T-helper 2 cell treated with Interferon-gamma antibody and Interleukin-4, amounts not matched to agents 5 μg/mL and 100 μg/mL, for 36 hours (primary cell): ENCODE measurements around the gene TP53INP2.
"Not testable (repeated sequence)": the region's sequence is repeated elsewhere in the genome, so short reads cannot be mapped to it uniquely, and the experiment has no call there.

Experiments
- DNase-seq: peaks from one replicate; pipeline ENCODE4 v3.0.0; 2021; ENCODE audit warnings: low spot score
- H3K27ac Mint-ChIP-seq: one replicate; pipeline ENCODE4 v1.8.0; 2021; ENCODE audit warnings: mild to moderate bottlenecking, mixed read lengths
- H3K27me3 Mint-ChIP-seq: one replicate; pipeline ENCODE4 v1.8.0; 2021; ENCODE audit warnings: low read depth, mixed read lengths
- H3K36me3 Mint-ChIP-seq: one replicate; pipeline ENCODE4 v1.8.0; 2021; ENCODE audit warnings: low read depth, mixed read lengths
- H3K4me1 Mint-ChIP-seq: one replicate; pipeline ENCODE4 v1.8.0; 2021; ENCODE audit warnings: low read depth, mixed read lengths
- H3K4me3 Mint-ChIP-seq: one replicate; pipeline ENCODE4 v1.8.0; 2022; ENCODE audit warnings: mild to moderate bottlenecking, moderate library complexity, mixed read lengths
- H3K9me3 Mint-ChIP-seq: one replicate; pipeline ENCODE4 v1.8.0; 2021; ENCODE audit warnings: mixed read lengths

Gene TP53INP2

DNA sequence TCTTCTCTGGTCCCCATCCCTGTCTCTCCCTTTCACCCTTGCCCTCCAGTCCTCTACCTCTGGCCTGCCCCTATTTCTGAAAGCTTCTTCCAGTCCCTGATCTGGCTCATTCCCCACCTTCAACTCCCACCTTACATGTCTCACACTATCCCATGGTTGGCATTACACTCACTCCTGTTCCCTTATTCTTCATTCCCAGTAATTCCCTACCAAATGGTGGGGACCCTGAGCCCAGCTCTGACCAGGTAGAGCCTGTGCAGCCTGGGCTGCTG lies 6.4 kb downstream of the TP53INP2 start:
- H3K4me3 Mint-ChIP-seq = peak overlapping the region; percentile 85
- no peaks in the 10 kb centered on the region for H3K9me3 Mint-ChIP-seq
- peaks cover 24% of the 10 kb centered on the region for H3K4me1 Mint-ChIP-seq
- DNase-seq = no peak
- H3K27ac Mint-ChIP-seq = peak overlapping the region; percentile 75
- H3K36me3 Mint-ChIP-seq = peaks cover 15% of the 10 kb centered on the region
- H3K27me3 Mint-ChIP-seq = peaks cover 7% of the 10 kb centered on the region

DNA sequence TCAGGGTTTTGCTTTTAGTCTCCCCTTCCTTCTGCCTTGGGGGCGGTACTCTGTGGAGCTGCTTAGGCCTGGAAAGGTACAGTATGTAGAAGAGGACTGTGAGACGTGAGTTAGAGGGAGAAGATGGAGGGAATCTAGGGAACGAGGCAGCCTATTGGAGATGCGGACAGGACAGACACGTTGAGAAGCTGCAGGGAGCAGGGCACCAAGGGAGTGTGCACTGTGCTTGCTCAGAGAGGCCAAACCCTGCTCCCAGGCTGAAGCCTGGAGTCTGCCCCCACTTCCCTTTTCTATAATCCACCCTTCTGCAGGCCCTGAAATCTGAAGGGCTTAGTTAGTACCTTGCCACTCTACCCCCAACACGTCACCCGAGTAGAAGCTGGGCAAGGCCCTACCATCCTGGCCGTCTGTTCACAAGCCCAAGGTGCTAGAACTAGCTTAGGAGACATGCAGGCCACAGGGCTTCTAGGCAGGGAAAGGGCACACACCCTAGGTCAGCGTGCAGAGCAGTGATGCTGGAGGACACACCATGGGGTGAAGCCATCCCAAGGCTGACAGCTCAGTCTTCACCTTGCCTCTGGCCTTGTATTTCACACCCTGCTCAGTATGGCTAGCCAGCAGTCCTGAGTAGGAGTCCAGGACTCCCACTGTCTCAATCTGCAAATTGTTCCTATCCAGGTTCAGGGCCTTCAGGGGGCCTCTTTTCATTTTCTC lies 6.9 kb downstream of the TP53INP2 start:
- Mint-ChIP-seq H3K36me3 (peaks cover 15% of the 10 kb centered on the region), H3K27ac (peak overlapping the region; percentile 75), H3K4me1 (peaks cover 21% of the 10 kb centered on the region), H3K27me3 (peaks cover 7% of the 10 kb centered on the region), H3K4me3 (peak overlapping the region; percentile 85), H3K9me3 (no peaks in the 10 kb centered on the region)
- DNase-seq = no peak

DNA sequence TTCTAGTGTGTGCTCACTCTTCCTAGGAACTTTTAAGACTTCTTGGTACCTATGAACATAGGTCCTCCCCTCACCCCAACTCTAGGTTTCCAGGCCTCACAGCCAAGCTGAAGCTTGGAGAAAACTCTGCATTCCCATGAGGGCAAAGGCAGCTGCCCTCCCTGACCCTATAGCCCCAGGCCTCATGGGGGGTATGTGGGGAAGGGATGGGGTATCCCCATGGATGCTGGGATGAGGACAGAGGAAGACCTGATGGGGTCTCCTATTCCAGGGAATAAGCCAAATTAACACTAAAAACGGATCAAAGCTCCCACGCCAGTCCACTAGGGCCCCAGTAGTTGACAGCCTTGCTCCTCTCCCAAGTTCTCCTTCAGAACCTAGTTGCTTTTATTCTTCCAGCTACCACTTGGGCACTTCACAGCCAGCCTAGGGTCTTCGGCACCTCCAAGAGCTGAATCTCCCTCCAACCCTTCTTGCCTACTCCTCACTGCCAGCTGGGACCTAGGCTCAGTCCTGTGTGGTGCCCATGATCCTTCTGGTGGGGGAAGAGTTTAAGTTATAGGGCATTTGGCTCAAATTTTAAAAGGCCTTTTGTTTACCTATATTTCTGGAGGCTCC lies 7.8 kb downstream of the TP53INP2 start:
- Mint-ChIP-seq H3K27ac (no peak overlapping the region), H3K4me1 (peaks cover 15% of the 10 kb centered on the region), H3K4me3 (no peak overlapping the region), H3K27me3 (peaks cover 7% of the 10 kb centered on the region), H3K9me3 (no peaks in the 10 kb centered on the region), H3K36me3 (peaks cover 15% of the 10 kb centered on the region)
- DNase-seq = no peak

DNA sequence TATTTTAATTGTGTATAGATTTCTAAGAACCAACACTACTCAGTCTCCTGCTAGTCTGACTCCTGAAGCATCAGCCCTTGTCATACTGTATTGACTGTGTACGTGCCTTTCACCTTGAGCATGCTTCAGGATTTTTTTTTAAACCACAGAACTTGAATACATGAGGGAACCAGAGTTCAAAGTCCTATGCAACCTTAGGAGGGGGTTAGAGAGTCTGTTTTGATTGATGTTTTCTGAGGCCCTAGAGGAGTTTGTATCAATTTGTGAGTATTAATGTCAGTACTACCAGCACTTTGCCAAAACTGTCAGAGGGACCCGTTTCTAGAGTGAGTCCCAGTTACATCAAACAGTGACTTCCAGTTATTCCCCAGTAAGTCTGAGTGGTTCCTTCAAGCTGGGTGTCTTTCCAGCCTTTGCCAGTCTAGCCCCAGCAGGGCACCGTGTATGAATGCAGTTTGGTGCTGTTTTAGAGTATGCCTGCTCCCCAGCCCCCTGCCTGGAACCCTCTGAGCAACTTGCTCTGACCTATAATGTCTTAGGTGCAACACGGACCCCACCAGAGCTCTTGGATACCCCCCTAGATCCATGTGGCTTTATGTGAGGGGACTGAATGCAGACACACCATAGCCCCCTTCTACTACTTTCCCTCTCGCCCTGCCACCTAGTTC lies 8.5 kb downstream of the TP53INP2 start:
- no peaks in the 10 kb centered on the region for H3K9me3 Mint-ChIP-seq
- H3K36me3 Mint-ChIP-seq = peaks cover 18% of the 10 kb centered on the region
- H3K27ac Mint-ChIP-seq = no peak overlapping the region
- H3K27me3 Mint-ChIP-seq = peaks cover 7% of the 10 kb centered on the region
- peaks cover 15% of the 10 kb centered on the region for H3K4me1 Mint-ChIP-seq
- no peak for DNase-seq
- H3K4me3 Mint-ChIP-seq = no peak overlapping the region

DNA sequence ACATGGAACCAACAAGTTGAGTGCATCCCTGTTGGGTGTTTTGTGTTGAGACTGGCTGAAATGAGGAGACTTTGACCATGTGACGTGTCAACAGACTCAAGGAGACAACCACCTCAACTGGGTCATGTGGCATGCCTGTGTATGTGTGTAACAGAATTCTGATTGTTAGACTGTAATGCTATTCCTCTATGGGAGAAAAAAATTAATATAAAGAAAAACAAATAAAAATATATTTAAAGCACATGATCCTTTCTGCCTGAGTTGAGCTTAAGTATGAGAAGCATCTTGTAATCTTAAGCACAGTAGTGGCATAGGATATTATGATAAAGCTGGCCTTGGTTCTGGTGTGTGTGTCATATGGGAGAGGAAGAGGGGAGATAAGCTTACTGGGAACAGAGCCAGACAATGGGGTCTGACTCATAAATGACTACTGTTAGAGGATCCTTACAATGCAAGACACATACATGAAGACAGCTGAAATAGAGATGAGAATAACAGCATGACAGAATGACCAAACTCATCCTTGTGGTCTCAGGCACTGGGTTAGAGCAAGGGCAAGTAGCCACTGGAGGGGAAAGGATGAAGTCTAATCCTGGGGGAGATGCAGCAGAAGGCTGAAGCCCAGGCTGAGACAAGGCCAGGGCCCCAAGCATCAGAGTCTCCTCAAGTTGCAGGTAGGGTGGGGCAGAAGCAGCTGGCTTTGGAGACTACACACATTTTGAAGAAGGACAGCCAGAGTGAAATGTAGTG lies 9.2 kb downstream of the TP53INP2 start:
- no peaks in the 10 kb centered on the region for H3K9me3 Mint-ChIP-seq
- H3K27me3 Mint-ChIP-seq = peaks cover 7% of the 10 kb centered on the region
- H3K36me3 Mint-ChIP-seq = peaks cover 21% of the 10 kb centered on the region
- no peak overlapping the region for H3K4me3 Mint-ChIP-seq
- no peak for DNase-seq
- peaks cover 13% of the 10 kb centered on the region for H3K4me1 Mint-ChIP-seq
- H3K27ac Mint-ChIP-seq = no peak overlapping the region

DNA sequence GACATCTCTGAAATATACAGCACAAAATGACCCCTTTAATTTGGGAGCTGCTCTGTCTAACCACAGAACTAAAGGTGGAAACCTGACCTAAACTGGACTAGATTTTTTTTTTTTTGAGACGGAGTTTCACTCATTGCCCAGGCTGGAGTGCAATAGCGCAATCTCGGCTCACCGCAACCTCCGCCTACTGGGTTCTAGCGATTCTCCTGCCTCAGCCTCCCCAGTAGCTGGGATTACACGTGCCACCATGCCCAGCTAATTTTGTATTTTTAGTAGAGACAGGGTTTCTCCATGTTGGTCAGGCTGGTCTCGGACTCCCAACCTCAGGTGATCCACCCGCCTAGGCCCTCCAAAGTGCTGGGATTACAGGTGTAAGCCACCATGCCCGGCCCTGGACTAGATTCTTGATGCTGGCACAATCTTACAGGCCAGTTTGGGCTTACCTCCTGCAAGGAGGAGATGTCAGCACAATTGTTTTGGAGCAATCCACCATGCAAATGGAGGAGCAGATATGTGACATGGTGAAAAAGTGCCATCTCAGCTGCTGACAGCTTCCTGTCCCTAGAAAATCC lies 9.9 kb downstream of the TP53INP2 start:
- not testable (repeated sequence) for H3K9me3 Mint-ChIP-seq, DNase-seq, H3K27ac Mint-ChIP-seq, H3K4me3 Mint-ChIP-seq, H3K4me1 Mint-ChIP-seq, H3K27me3 Mint-ChIP-seq
- H3K36me3 Mint-ChIP-seq = peaks cover 21% of the 10 kb centered on the region

DNA sequence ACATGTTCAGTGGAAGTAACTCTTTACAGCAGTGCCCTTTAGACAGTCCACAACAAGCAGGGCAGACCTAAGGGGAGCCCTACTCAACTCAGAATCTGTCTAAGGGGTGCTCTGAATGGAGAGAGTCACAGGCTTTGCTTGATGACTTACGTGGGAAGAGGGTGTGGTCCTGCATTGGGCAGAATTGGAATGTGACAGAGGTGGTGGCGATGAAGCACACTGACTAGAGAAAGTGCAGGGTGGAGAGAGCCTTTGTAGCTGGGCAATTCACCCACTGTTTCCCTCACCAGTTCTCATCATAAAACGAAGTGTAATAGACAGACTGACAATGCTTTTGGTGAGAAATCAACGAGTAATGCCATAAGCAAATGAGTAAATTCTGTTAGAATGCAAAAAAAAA lies 11.2 kb downstream of the TP53INP2 start:
- peaks cover 4% of the 10 kb centered on the region for H3K27me3 Mint-ChIP-seq
- no peak for DNase-seq
- H3K27ac Mint-ChIP-seq = no peak overlapping the region
- no peaks in the 10 kb centered on the region for H3K9me3 Mint-ChIP-seq
- H3K4me3 Mint-ChIP-seq = no peak overlapping the region
- peaks cover 23% of the 10 kb centered on the region for H3K36me3 Mint-ChIP-seq
- peaks cover 17% of the 10 kb centered on the region for H3K4me1 Mint-ChIP-seq

DNA sequence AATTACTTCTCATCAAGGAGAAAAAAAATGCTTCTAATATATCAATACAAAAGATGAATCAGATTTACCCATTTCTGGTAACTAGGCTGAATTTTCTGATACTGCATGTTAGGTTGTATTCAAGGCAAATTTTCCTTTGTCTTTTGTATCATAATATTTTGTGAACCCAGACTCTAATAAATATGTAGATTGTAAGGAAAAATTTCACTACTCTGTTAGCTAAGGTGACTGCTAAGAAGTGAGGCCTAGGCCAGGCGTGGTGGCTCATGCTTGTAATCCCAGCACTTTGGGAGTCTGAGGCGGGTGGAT lies 12.7 kb downstream of the TP53INP2 start:
- Mint-ChIP-seq H3K4me3 (no peak overlapping the region), H3K27me3 (no peaks in the 10 kb centered on the region), H3K27ac (no peak overlapping the region), H3K36me3 (peaks cover 26% of the 10 kb centered on the region), H3K9me3 (no peaks in the 10 kb centered on the region), H3K4me1 (peaks cover 15% of the 10 kb centered on the region)
- no peak for DNase-seq

DNA sequence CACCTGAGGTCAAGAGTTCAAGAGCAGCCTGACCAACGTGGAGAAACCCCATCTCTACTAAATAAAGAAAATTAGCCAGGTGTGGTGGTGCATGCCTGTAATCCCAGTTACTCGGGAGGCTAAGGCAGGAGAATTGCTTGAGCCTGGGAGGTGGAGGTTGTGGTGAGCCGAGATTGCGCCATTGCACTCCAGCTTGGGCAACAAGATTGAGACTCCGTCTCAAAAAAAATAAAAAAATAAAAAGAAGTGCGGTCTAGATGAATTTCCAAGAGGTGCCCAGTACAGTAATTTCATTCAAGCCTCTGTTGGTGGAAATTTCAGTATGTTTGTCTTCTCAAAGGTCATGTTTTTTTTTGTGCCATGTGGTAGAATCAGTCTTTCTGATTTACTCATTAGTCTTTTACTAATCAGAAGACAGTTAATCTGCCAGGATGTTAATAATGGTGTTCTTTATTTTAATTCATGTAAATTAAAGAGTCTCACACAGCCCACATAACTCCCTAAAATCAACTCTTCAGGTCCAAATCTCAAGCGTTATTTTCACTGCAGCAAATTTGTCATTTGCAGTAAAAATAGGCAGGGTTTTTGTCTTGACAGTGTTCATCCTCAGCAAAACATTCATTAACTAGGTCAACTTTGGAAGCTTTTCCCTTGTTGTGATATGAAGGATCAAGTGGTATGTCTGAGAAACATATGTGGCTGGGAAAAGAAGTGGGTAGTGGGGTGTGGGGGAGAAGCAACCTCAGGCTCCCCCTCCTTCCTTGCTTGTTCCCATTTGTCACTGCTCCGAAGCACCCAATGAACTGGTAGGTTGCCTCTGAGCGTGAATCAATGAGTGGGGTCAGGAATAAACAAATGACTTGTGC lies 13.3 kb downstream of the TP53INP2 start:
- H3K27ac Mint-ChIP-seq = no peak overlapping the region
- H3K27me3 Mint-ChIP-seq = no peaks in the 10 kb centered on the region
- no peak for DNase-seq
- no peaks in the 10 kb centered on the region for H3K9me3 Mint-ChIP-seq
- H3K36me3 Mint-ChIP-seq = peaks cover 26% of the 10 kb centered on the region
- peaks cover 15% of the 10 kb centered on the region for H3K4me1 Mint-ChIP-seq
- no peak overlapping the region for H3K4me3 Mint-ChIP-seq

DNA sequence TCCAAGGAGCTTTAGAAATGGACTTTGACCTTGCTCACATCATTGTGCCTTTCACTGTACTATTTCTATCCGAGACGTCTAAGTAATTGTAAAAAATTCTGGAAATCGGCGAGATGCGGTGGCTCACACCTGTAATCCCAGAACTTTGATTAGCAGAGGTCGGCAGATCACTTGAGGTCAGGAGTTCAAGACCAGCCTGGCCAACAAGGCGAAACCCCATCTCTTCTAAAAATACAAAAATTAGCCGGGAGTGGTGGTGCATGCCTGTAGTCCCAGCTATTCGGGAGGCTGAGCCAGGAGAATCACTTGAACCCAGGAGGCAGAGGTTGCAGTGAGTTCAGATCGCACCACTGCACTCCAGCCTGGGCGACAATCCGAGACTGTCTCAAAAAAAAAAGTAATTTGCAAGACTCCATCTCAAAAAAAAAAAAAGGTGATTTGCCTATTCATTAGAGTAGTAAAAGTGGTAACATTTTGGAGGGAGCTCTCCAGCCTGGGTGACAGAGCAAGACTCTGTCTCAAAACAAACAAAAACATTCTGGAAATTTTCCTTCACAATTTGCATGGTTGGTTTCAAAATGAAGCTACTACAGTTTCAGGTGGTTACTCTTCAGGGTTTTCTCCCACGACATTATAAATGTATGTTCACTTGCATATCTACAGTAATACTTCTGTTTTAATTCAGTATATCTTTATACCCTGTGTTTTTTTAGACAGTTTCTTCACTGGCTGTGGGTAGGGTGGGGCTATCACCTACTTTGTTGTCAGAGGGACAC lies 15.3 kb downstream of the TP53INP2 start:
- Mint-ChIP-seq H3K4me1 (peaks cover 11% of the 10 kb centered on the region), H3K36me3 (peaks cover 24% of the 10 kb centered on the region), H3K27ac (peak overlapping the region; percentile 3)
- DNase-seq = peak; percentile 31
- H3K4me3 Mint-ChIP-seq, H3K9me3 Mint-ChIP-seq, H3K27me3 Mint-ChIP-seq: not testable (repeated sequence)

DNA sequence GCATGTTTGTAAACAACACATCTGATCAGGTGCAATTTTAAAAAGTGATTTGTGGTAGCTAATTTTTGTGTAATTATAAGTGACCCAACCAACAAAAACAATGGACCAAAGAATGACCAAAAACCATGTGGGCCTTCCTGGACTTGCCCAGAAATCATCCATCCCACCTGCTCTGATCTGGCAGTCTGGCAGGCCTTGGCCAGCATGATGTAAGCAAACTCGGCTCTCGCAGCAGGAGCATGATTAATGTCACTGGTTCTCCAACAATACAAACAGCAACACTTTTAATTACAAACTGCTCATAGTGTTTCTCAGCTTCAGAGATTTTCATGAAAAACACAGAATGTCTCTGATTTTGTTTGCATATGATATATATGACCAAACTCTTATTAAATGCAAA lies 16.1 kb downstream of the TP53INP2 start:
- H3K9me3 Mint-ChIP-seq = no peaks in the 10 kb centered on the region
- H3K4me1 Mint-ChIP-seq = peaks cover 11% of the 10 kb centered on the region
- no peak overlapping the region for H3K27ac Mint-ChIP-seq
- H3K27me3 Mint-ChIP-seq = no peaks in the 10 kb centered on the region
- peaks cover 19% of the 10 kb centered on the region for H3K36me3 Mint-ChIP-seq
- no peak overlapping the region for H3K4me3 Mint-ChIP-seq
- no peak for DNase-seq

DNA sequence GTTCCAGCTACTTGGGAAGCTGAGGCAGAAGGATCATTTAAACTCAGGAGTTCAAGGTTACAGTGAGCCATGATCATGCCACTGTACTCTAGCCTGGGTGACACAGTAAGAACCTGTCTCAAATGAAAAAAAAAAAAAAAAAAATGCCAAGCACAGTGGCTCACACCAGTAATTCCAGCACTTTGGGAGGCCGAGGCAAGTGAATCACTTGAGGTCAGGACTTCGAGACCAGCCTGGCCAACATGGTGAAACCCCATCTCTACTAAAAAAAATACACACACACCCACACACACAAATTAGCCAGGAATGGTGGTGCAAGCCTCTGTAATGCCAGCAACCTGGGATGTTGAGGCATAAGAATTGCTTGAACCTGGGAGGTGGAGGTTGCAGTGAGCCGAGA lies 18.4 kb downstream of the TP53INP2 start:
- peaks cover 30% of the 10 kb centered on the region for H3K36me3 Mint-ChIP-seq
- H3K4me1 Mint-ChIP-seq = peaks cover 11% of the 10 kb centered on the region
- H3K27me3 Mint-ChIP-seq, H3K27ac Mint-ChIP-seq, H3K9me3 Mint-ChIP-seq, DNase-seq, H3K4me3 Mint-ChIP-seq: not testable (repeated sequence)

DNA sequence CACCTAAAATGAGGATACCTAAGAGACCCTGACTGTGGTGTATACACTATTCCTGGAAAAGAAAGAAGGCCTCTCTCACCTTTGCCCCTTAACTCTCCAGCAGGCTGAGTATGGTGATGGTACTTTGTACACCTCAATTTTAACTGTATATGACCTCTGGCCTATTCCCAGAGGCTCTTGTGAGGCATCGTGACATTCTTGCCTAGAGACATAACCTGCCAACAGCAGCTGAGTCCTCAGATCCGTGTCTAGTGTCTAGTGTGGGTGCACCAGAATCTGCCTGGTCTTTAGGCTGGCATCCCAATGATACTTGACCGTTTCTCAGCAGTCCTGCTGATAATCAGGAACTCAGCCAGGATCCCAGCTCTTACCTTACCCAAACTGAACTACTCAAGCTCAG lies 20.0 kb downstream of the TP53INP2 start:
- Mint-ChIP-seq H3K4me1 (peaks cover 10% of the 10 kb centered on the region), H3K9me3 (no peaks in the 10 kb centered on the region), H3K4me3 (no peak overlapping the region), H3K27ac (no peak overlapping the region), H3K27me3 (no peaks in the 10 kb centered on the region), H3K36me3 (peaks cover 25% of the 10 kb centered on the region)
- DNase-seq = no peak
